Hindlimb muscle (tissue), 1 donor: ENCODE measurements around the gene REG3A. TPM values are rescaled to one million over a fixed set of nuclear protein-coding genes. Genes with fewer than 3 reads are reported as not detected.
A peak's percentile ranks its signal among the peaks of the same experiment; 100 is the strongest.

Experiments
- DNase-seq: peaks from one replicate; pipeline ENCODE4 v3.0.0-alpha.2; 2013
- polyA plus RNA-seq: library from polyadenylated mRNA; unstranded; fragments of 120-200 nt; gene quantifications from one replicate; pipeline ENCODE4 v1.2.1, GENCODE V29; 2013; ENCODE audit not compliant: insufficient read length

REG3A gene
- not detected for polyA plus RNA-seq

- no peak for DNase-seq
Observed at GRCh38 chr2:79159653-79160052, at the start of gene REG3A. Gene REG3A (minus strand): TSS chr2:79159753. CDS start chr2:79159405, 348 bp downstream.

GRCh38 chr2:79200762-79201161, 41.2 kb upstream of the REG3A start:
- DNase-seq: no peak

GRCh38 chr2:79191816-79192215, 32.3 kb upstream of the REG3A start:
- DNase-seq: no peak

GRCh38 chr2:79191081-79191480, 31.5 kb upstream of the REG3A start:
- no peak for DNase-seq

- no peak for DNase-seq
Observed at GRCh38 chr2:79189465-79189864, 29.9 kb upstream of the REG3A start.

GRCh38 chr2:79181617-79182016, 22.1 kb upstream of the REG3A start:
- DNase-seq: no peak

- DNase-seq: no peak
Observed at GRCh38 chr2:79180092-79180491, 20.5 kb upstream of the REG3A start.

GRCh38 chr2:79179036-79179435, 19.5 kb upstream of the REG3A start:
- DNase-seq: no peak

GRCh38 chr2:79178076-79178674, 18.6 kb upstream of the REG3A start:
- peak; percentile 10 for DNase-seq

GRCh38 chr2:79171348-79171958, 11.9 kb upstream of the REG3A start:
- no peak for DNase-seq

- no peak for DNase-seq
Observed at GRCh38 chr2:79162801-79163200, 3.2 kb upstream of the REG3A start.

- DNase-seq: no peak
Observed at GRCh38 chr2:79162132-79162531, 2.6 kb upstream of the REG3A start.

GRCh38 chr2:79159030-79159429, 523 bp downstream of the REG3A start:
- no peak for DNase-seq

- DNase-seq: no peak
Observed at GRCh38 chr2:79155826-79156476, 3.6 kb downstream of the REG3A start.

GRCh38 chr2:79139423-79139822, 20.1 kb downstream of the REG3A start:
- no peak for DNase-seq

GRCh38 chr2:79138385-79138784, 21.2 kb downstream of the REG3A start:
- DNase-seq: no peak

- no peak for DNase-seq
Observed at GRCh38 chr2:79131687-79132086, 27.9 kb downstream of the REG3A start.

GRCh38 chr2:79129804-79130203, 29.7 kb downstream of the REG3A start:
- DNase-seq: no peak

- DNase-seq: no peak
Observed at GRCh38 chr2:79129260-79129659, 30.3 kb downstream of the REG3A start.

- no peak for DNase-seq
Observed at GRCh38 chr2:79128406-79128805, 31.1 kb downstream of the REG3A start.

- no peak for DNase-seq
Observed at GRCh38 chr2:79125721-79125985, 33.9 kb downstream of the REG3A start.

GRCh38 chr2:79124907-79125720, 34.4 kb downstream of the REG3A start:
- DNase-seq: no peak

- DNase-seq: no peak
Observed at GRCh38 chr2:79122676-79123075, 36.9 kb downstream of the REG3A start.
